Renal cortex interstitium (tissue), 11 donors: Measurements from ENCODE around the gene NYAP2. TPM values are rescaled to one million over a fixed set of nuclear protein-coding genes. Genes with fewer than 3 reads are reported as not detected.

Experiments
- DNase-seq, 11 donors: peaks; one replicate each; pipeline ENCODE4 v3.0.0-alpha.2; 2013; ENCODE audit warnings: low read depth in 9 of 11, low spot score in 4 of 11; ENCODE audit errors: extremely low read depth in 1 of 11
- polyA plus RNA-seq, 3 donors: library from polyadenylated mRNA; unstranded; fragments of 120-200 nt; gene quantifications; one replicate each; pipeline ENCODE4 v1.2.1, GENCODE V29; 2013; ENCODE audit not compliant: insufficient read length in 3 of 3

The NYAP2 gene
- polyA plus RNA-seq, 3 donors: 0.03 to 0.11 (median 0.05) TPM

GRCh38 chr2:225597911-225598310 is 198.4 kb downstream of the NYAP2 start:
- DNase-seq: no peak

- no peak for DNase-seq
These were observed 198.9 kb downstream of the NYAP2 start for GRCh38 chr2:225598426-225598825.

- no peak for DNase-seq
These were observed 199.4 kb downstream of the NYAP2 start for GRCh38 chr2:225598897-225599296.

GRCh38 chr2:225599856-225600255 is 200.3 kb downstream of the NYAP2 start:
- no peak for DNase-seq

- no peak for DNase-seq
These were observed 200.9 kb downstream of the NYAP2 start for GRCh38 chr2:225600444-225600843.

GRCh38 chr2:225600865-225601264 is 201.4 kb downstream of the NYAP2 start:
- DNase-seq: no peak

GRCh38 chr2:225602205-225602604 is 202.7 kb downstream of the NYAP2 start:
- DNase-seq: no peak

- no peak for DNase-seq
These were observed 208.6 kb downstream of the NYAP2 start for GRCh38 chr2:225608136-225608535.

GRCh38 chr2:225612636-225613035 is 213.1 kb downstream of the NYAP2 start:
- DNase-seq: no peak

- DNase-seq: no peak
These were observed 215.4 kb downstream of the NYAP2 start for GRCh38 chr2:225614915-225615314.

- no peak for DNase-seq
These were observed 216.0 kb downstream of the NYAP2 start for GRCh38 chr2:225615514-225615913.

GRCh38 chr2:225616372-225616771 is 216.9 kb downstream of the NYAP2 start:
- DNase-seq: no peak

GRCh38 chr2:225616848-225617247 is 217.3 kb downstream of the NYAP2 start:
- no peak for DNase-seq

- no peak for DNase-seq
These were observed 220.7 kb downstream of the NYAP2 start for GRCh38 chr2:225620227-225620626.

- DNase-seq: no peak
These were observed 231.5 kb downstream of the NYAP2 start for GRCh38 chr2:225630824-225631533.

GRCh38 chr2:225632351-225632750 is 232.8 kb downstream of the NYAP2 start:
- no peak for DNase-seq

GRCh38 chr2:225636558-225636957 is 237.0 kb downstream of the NYAP2 start:
- no peak for DNase-seq

GRCh38 chr2:225637259-225637658 is 237.7 kb downstream of the NYAP2 start:
- no peak for DNase-seq

GRCh38 chr2:225640550-225640949 is 241.0 kb downstream of the NYAP2 start:
- no peak for DNase-seq

GRCh38 chr2:225649274-225649673 is 249.8 kb downstream of the NYAP2 start:
- no peak for DNase-seq

- no peak for DNase-seq
These were observed 250.5 kb downstream of the NYAP2 start for GRCh38 chr2:225650041-225650440.
